ENCODE results near the gene SMYD3.

The SMYD3 gene

DNA sequence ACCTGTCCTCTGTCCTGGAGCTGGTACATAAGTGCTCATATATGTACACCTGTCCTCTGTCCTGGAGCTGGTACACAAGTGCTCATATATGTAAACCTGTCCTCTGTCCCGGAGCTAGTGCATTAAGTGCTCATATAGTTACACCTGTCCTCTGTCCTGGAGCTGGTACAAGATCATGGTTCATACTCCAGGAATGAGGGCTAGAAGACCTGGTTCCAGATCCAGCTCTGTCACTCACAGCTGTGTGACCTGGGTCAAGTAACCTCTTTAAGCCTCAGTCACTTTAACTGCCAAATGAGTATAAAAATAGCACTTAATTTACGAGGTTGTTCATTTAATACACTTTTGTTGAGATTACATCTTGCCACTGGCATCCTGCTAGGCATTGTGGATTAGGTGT lies 28.0 kb downstream of the SMYD3 start:
- no peaks in the 10 kb centered on the region for H3K9me3 ChIP-seq (ENCODE audit: insufficient read depth, low read length, severe bottlenecking)
- H3K9ac ChIP-seq (ENCODE audit: low read depth, low read length) = no peak overlapping the region
- H3K27ac ChIP-seq (ENCODE audit: low read length) = no peak overlapping the region
- TF ChIP-seq CTCF (IDR thresholded peaks at IDR 0.05; ENCODE audit: borderline replicate concordance, extremely low read depth, low read length, poor library complexity, severe bottlenecking) = no peak
- no peak for TF ChIP-seq EZH2 (IDR thresholded peaks at IDR 0.05; ENCODE audit: borderline replicate concordance, low read depth, low read length, severe bottlenecking)
- H3K27me3 ChIP-seq (ENCODE audit: insufficient read depth, low read length, poor library complexity) = no peaks in the 10 kb centered on the region
- H4K20me1 ChIP-seq (ENCODE audit: insufficient read depth, low read length) = peaks cover 14% of the 10 kb centered on the region; the same call in 1 of the 2 replicates
- no peak for ATAC-seq (ENCODE audit: insufficient read depth, low read depth)
- no peak overlapping the region for H2AFZ ChIP-seq (ENCODE audit: low read depth, low read length)
- H3K36me3 ChIP-seq (ENCODE audit: insufficient read depth, low read length) = no peaks in the 10 kb centered on the region
- no peak overlapping the region for H3K4me3 ChIP-seq (ENCODE audit: low read depth in 1 of 2, low read length in 2 of 2)
- H3K4me2 ChIP-seq (ENCODE audit: insufficient read depth, low read length) = no peak overlapping the region
- peaks cover 19% of the 10 kb centered on the region; the same call in 1 of the 2 replicates for H3K79me2 ChIP-seq (ENCODE audit: insufficient read depth, low read length)
- no peaks in the 10 kb centered on the region for H3K4me1 ChIP-seq (ENCODE audit: insufficient read depth, low read length)
- DNase-seq = no peak

- no peak for DNase-seq
- Histone ChIP-seq H3K4me2 (ENCODE audit: insufficient read depth, low read length) (no peak overlapping the region), H3K4me3 (ENCODE audit: low read depth in 1 of 2, low read length in 2 of 2) (no peak overlapping the region), H2AFZ (ENCODE audit: low read depth, low read length) (no peak overlapping the region), H4K20me1 (ENCODE audit: insufficient read depth, low read length) (peaks cover 14% of the 10 kb centered on the region; the same call in 1 of the 2 replicates), H3K9me3 (ENCODE audit: insufficient read depth, low read length, severe bottlenecking) (no peaks in the 10 kb centered on the region), H3K27ac (ENCODE audit: low read length) (no peak overlapping the region), H3K36me3 (ENCODE audit: insufficient read depth, low read length) (no peaks in the 10 kb centered on the region), H3K9ac (ENCODE audit: low read depth, low read length) (no peak overlapping the region), H3K4me1 (ENCODE audit: insufficient read depth, low read length) (no peaks in the 10 kb centered on the region), H3K27me3 (ENCODE audit: insufficient read depth, low read length, poor library complexity) (no peaks in the 10 kb centered on the region), H3K79me2 (ENCODE audit: insufficient read depth, low read length) (peaks cover 15% of the 10 kb centered on the region; the same call in 1 of the 2 replicates)
- no peak for TF ChIP-seq CTCF (IDR thresholded peaks at IDR 0.05; ENCODE audit: borderline replicate concordance, extremely low read depth, low read length, poor library complexity, severe bottlenecking)
- no peak for TF ChIP-seq EZH2 (IDR thresholded peaks at IDR 0.05; ENCODE audit: borderline replicate concordance, low read depth, low read length, severe bottlenecking)
- ATAC-seq (ENCODE audit: insufficient read depth, low read depth) = no peak
These were observed 29.4 kb downstream of the SMYD3 start for GRCh38 chr1:246477634-246478033.

GRCh38 chr1:246476771-246477170 lies 30.3 kb downstream of the SMYD3 start:
- Histone ChIP-seq H2AFZ (ENCODE audit: low read depth, low read length) (no peak overlapping the region), H4K20me1 (ENCODE audit: insufficient read depth, low read length) (peaks cover 14% of the 10 kb centered on the region; the same call in 1 of the 2 replicates), H3K4me1 (ENCODE audit: insufficient read depth, low read length) (no peaks in the 10 kb centered on the region), H3K4me3 (ENCODE audit: low read depth in 1 of 2, low read length in 2 of 2) (no peak overlapping the region), H3K27ac (ENCODE audit: low read length) (no peak overlapping the region), H3K9me3 (ENCODE audit: insufficient read depth, low read length, severe bottlenecking) (no peaks in the 10 kb centered on the region), H3K4me2 (ENCODE audit: insufficient read depth, low read length) (no peak overlapping the region), H3K27me3 (ENCODE audit: insufficient read depth, low read length, poor library complexity) (no peaks in the 10 kb centered on the region), H3K9ac (ENCODE audit: low read depth, low read length) (no peak overlapping the region), H3K36me3 (ENCODE audit: insufficient read depth, low read length) (no peaks in the 10 kb centered on the region), H3K79me2 (ENCODE audit: insufficient read depth, low read length) (peaks cover 7% of the 10 kb centered on the region; the same call in 1 of the 2 replicates)
- TF ChIP-seq CTCF (IDR thresholded peaks at IDR 0.05; ENCODE audit: borderline replicate concordance, extremely low read depth, low read length, poor library complexity, severe bottlenecking) (no peak), EZH2 (IDR thresholded peaks at IDR 0.05; ENCODE audit: borderline replicate concordance, low read depth, low read length, severe bottlenecking) (no peak)
- no peak for ATAC-seq (ENCODE audit: insufficient read depth, low read depth)
- no peak for DNase-seq

GRCh38 chr1:246471688-246472087 lies 35.4 kb downstream of the SMYD3 start:
- Histone ChIP-seq H3K27ac (ENCODE audit: low read length) (no peak overlapping the region), H3K4me1 (ENCODE audit: insufficient read depth, low read length) (no peaks in the 10 kb centered on the region), H3K36me3 (ENCODE audit: insufficient read depth, low read length) (no peaks in the 10 kb centered on the region), H3K27me3 (ENCODE audit: insufficient read depth, low read length, poor library complexity) (no peaks in the 10 kb centered on the region), H2AFZ (ENCODE audit: low read depth, low read length) (no peak overlapping the region), H3K4me2 (ENCODE audit: insufficient read depth, low read length) (no peak overlapping the region), H3K4me3 (ENCODE audit: low read depth in 1 of 2, low read length in 2 of 2) (no peak overlapping the region), H3K9me3 (ENCODE audit: insufficient read depth, low read length, severe bottlenecking) (no peaks in the 10 kb centered on the region), H4K20me1 (ENCODE audit: insufficient read depth, low read length) (peaks cover 14% of the 10 kb centered on the region; the same call in 1 of the 2 replicates), H3K79me2 (ENCODE audit: insufficient read depth, low read length) (peaks cover 6% of the 10 kb centered on the region), H3K9ac (ENCODE audit: low read depth, low read length) (no peak overlapping the region)
- no peak for DNase-seq
- no peak for ATAC-seq (ENCODE audit: insufficient read depth, low read depth)
- TF ChIP-seq CTCF (IDR thresholded peaks at IDR 0.05; ENCODE audit: borderline replicate concordance, extremely low read depth, low read length, poor library complexity, severe bottlenecking) (no peak), EZH2 (IDR thresholded peaks at IDR 0.05; ENCODE audit: borderline replicate concordance, low read depth, low read length, severe bottlenecking) (no peak)

Data from DND-41 (cell line).